Heart left ventricle (tissue), 16 donors: ENCODE measurements around the gene ST8SIA6. TPM values are rescaled to one million over a fixed set of nuclear protein-coding genes. Genes with fewer than 3 reads are reported as not detected.
A peak's percentile ranks its signal among the peaks of the same experiment; 100 is the strongest.

Experiments
- ATAC-seq, 4 donors: fragments of 200-7000 bp; cut with Tn5 transposase; one replicate each; pipeline ENCODE4 v1.9.1; 2020 to 2022; ENCODE audit warnings: moderate library complexity in 4 of 4, mild to moderate bottlenecking in 3 of 4, moderate number of reproducible peaks in 1 of 4
- DNase-seq, 5 donors: peaks; one replicate each; pipeline ENCODE4 v3.0.0-alpha.2; 2020
- H3K27ac ChIP-seq, 12 donors: fragments of 200-600 bp; sonication (generic) in 4 of 12; one replicate each; pipeline versions ENCODE4 v1.5.0 to v1.8.0; 2016 to 2022; ENCODE audit warnings: mild to moderate bottlenecking in 2 of 12
- H3K27me3 ChIP-seq, 9 donors: fragments of 200-600 bp; sonication (generic) in 2 of 9; one replicate each; pipeline versions ENCODE4 v1.5.1 to v1.8.0; 2016 to 2022; ENCODE audit warnings: mild to moderate bottlenecking in 3 of 9
- H3K36me3 ChIP-seq, 9 donors: fragments of 200-600 bp; sonication (generic) in 2 of 9; one replicate each; pipeline versions ENCODE4 v1.5.0 to v1.8.0; 2018 to 2022; ENCODE audit warnings: mild to moderate bottlenecking in 2 of 9
- H3K4me1 ChIP-seq, 12 donors: fragments of 200-600 bp; sonication (generic) in 4 of 12; one replicate each; pipeline versions ENCODE4 v1.5.0 to v1.8.0; 2016 to 2022; ENCODE audit warnings: mild to moderate bottlenecking in 3 of 12
- H3K4me3 ChIP-seq, 12 donors: fragments of 200-600 bp; sonication (generic) in 4 of 12; one replicate each; pipeline versions ENCODE4 v1.5.0 to v1.8.0; 2017 to 2022; ENCODE audit warnings: mild to moderate bottlenecking in 9 of 12, moderate library complexity in 4 of 12
- H3K9me3 ChIP-seq, 12 donors: fragments of 200-600 bp; sonication (generic) in 4 of 12; one replicate each; pipeline versions ENCODE4 v1.5.0 to v1.8.0; 2016 to 2022; ENCODE audit warnings: mild to moderate bottlenecking in 1 of 12
- POLR2A ChIP-seq, 2 donors: fragments of 450-650 bp; IDR thresholded peaks; one replicate each; pipeline ENCODE4 v1.6.1; 2017; ENCODE audit warnings: antibody characterized with exemption in 2 of 2, mild to moderate bottlenecking in 2 of 2, moderate library complexity in 2 of 2
- WGBS, 4 donors: extraction: QIAGEN DNeasy Blood & Tissue Kit in 2 of 4; methylation state at CpG; one replicate each; pipeline versions ENCODE4 v1.1.5 to v1.1.7; 2013 to 2018; 5-methylcytosine and 5-hydroxymethylcytosine counted together
- intact Hi-C, 10 donors: fragments of 100-400 bp; cut with DNase I; formaldehyde crosslinking; loops; one replicate each; pipeline versions ENCODE4 v1.11.1 to v1.14.2; 2022
- polyA plus RNA-seq, 2 donors: library from polyadenylated mRNA; stranded (reverse); fragments of 200-250 nt; gene quantifications; one replicate each; pipeline ENCODE4 v1.2.3, GENCODE V29; 2013
- total RNA-seq, 9 donors: library from RNA; depleted of rRNA in 2 of 9; stranded (reverse); fragments of >200 nt in 2 of 9; fragmentation: NEBNext Ultra II Directional in 3 of 9; extraction: Animal tissue kit (Norgen Biotek cat#: 25700) in 3 of 9; gene quantifications; one replicate each; pipeline versions ENCODE4 v1.1.0 to v1.2.4, GENCODE V29; 2016 to 2023
- TF ChIP-seq, protein P1 (sequence below), 12 donors: fragments of 200-600 bp; sonication (generic) in 4 of 12; IDR thresholded peaks; one replicate each; pipeline versions ENCODE4 v1.5.0 to v1.8.0; 2018 to 2022; ENCODE audit warnings: antibody characterized with exemption in 12 of 12, mild to moderate bottlenecking in 5 of 12
- donor health status: ischemic (EF 13 %, LVEDD 7.1; RV severe dilation, severe dysfunction).
- donor health status: healthy with polysubstance abuse.
- donor health status: DM: no; HTN: yes; CAD: no.
- donor health status: DM: no; HTN: no; CAD: no.
- donor health status: ischemic (EF 25% LVEDD 6.9; RV normal size, moderate dysfunction).
- donor health status: ischemic (EF 25% LVEDD 5.7; RV mildly dilated, moderate dysfunction).
- donor health status: healthy.
- donor health status: DM: yes; HTN: yes; CAD: no.
- donor health status: ischemic (EF 35%, LVEDD 5.7; RV mildly dilated, moderate dysfunction).
- donor health status: nonischemic (EF 11% LVEDD 7.7; RV severe dilation, severe dysfunction).
- donor health status: DM: yes; HTN: yes; CAD: no.
- donor health status: PGD.
- donor health status: ischemic (EF 29% LVEDD 5.4; RV normal size, mild dysfunction).
- donor health status: nonischemic (EF 23%, LVEDD 6.1; RV moderate dilation, normal function).

Gene ST8SIA6
- total and polyA plus RNA-seq, 11 donors, result 0.80 to 10.1 (median 5.0) TPM

- TF ChIP-seq, protein P1, sequence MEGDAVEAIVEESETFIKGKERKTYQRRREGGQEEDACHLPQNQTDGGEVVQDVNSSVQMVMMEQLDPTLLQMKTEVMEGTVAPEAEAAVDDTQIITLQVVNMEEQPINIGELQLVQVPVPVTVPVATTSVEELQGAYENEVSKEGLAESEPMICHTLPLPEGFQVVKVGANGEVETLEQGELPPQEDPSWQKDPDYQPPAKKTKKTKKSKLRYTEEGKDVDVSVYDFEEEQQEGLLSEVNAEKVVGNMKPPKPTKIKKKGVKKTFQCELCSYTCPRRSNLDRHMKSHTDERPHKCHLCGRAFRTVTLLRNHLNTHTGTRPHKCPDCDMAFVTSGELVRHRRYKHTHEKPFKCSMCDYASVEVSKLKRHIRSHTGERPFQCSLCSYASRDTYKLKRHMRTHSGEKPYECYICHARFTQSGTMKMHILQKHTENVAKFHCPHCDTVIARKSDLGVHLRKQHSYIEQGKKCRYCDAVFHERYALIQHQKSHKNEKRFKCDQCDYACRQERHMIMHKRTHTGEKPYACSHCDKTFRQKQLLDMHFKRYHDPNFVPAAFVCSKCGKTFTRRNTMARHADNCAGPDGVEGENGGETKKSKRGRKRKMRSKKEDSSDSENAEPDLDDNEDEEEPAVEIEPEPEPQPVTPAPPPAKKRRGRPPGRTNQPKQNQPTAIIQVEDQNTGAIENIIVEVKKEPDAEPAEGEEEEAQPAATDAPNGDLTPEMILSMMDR (IDR thresholded peaks at IDR 0.05), result no peak
- TF ChIP-seq POLR2A (IDR thresholded peaks at IDR 0.05), result no peak
- Histone ChIP-seq H3K9me3 (no peaks in the 10 kb centered on the region), H3K4me3 (no peak overlapping the region), H3K27me3 (no peaks in the 10 kb centered on the region), H3K27ac (no peak overlapping the region), H3K4me1 (no peaks in the 10 kb centered on the region), H3K36me3 (no peaks in the 10 kb centered on the region)
- ATAC-seq (no peak), DNase-seq (no peak)
- WGBS, 4 donors, result 69 to 73% (median 73%) methylated on average over 6 of the region's 6 CpGs
- intact Hi-C loops, result no loop called here
These were observed 59.5 kb downstream of the ST8SIA6 start for GRCh38 chr10:17394854-17395253.

GRCh38 chr10:17387861-17388503, 66.4 kb downstream of the ST8SIA6 start:
- H3K4me3 ChIP-seq, result no peak overlapping the region
- 35 to 57% (median 43%) methylated on average over 6 of the region's 6 CpGs for WGBS, 4 donors
- no peaks in the 10 kb centered on the region for H3K36me3 ChIP-seq
- ATAC-seq (no peak), DNase-seq (no peak)
- no peaks in the 10 kb centered on the region for H3K27me3 ChIP-seq
- intact Hi-C loops, result no loop called here
- peak overlapping the region in 3 of 12 donors; percentile 4 to 41 (median 40) for H3K27ac ChIP-seq
- H3K4me1 ChIP-seq, result peaks cover 0 to 32% (median 4%) of the 10 kb centered on the region in 12 donors
- no peaks in the 10 kb centered on the region for H3K9me3 ChIP-seq
- TF ChIP-seq, protein P1 (IDR thresholded peaks at IDR 0.05), result no peak
- TF ChIP-seq POLR2A (IDR thresholded peaks at IDR 0.05), result no peak

- intact Hi-C loops, result no loop called here
- Histone ChIP-seq H3K27ac (peak overlapping the region in 2 of 12 donors; percentile 33 to 64), H3K27me3 (no peaks in the 10 kb centered on the region), H3K4me3 (no peak overlapping the region), H3K36me3 (no peaks in the 10 kb centered on the region), H3K4me1 (peaks cover 0 to 43% (median 4%) of the 10 kb centered on the region in 12 donors), H3K9me3 (no peaks in the 10 kb centered on the region)
- 82 to 96% (median 91%) methylated on average over 15 of the region's 15 CpGs for WGBS, 4 donors
- ATAC-seq (peak in 3 of 4 donors; percentile 50 to 88 (median 61)), DNase-seq (peak in 4 of 5 donors; percentile 21 to 57 (median 32))
- TF ChIP-seq POLR2A (IDR thresholded peaks at IDR 0.05), result no peak
- TF ChIP-seq, protein P1 (IDR thresholded peaks at IDR 0.05), result no peak
These were observed 67.7 kb downstream of the ST8SIA6 start for GRCh38 chr10:17386616-17387075.

- intact Hi-C loops, result no loop called here
- Histone ChIP-seq H3K27ac (peak overlapping the region in 2 of 12 donors; percentile 33 to 64), H3K9me3 (no peaks in the 10 kb centered on the region), H3K4me1 (peaks cover 0 to 49% (median 4%) of the 10 kb centered on the region in 12 donors), H3K27me3 (no peaks in the 10 kb centered on the region), H3K4me3 (no peak overlapping the region), H3K36me3 (no peaks in the 10 kb centered on the region)
- no peak for DNase-seq
- no peak for TF ChIP-seq POLR2A (IDR thresholded peaks at IDR 0.05)
- TF ChIP-seq, protein P1 (IDR thresholded peaks at IDR 0.05), result no peak
- WGBS, 4 donors, result 94 to 98% (median 98%) methylated on average over 18 of the region's 18 CpGs
- no peak for ATAC-seq
These were observed 68.4 kb downstream of the ST8SIA6 start for GRCh38 chr10:17386021-17386420.
